SK-N-SH (cell line): ENCODE results near the gene HINT3. TPM values are rescaled to one million over a fixed set of nuclear protein-coding genes. Genes with fewer than 3 reads are reported as not detected.
A peak's percentile ranks its signal among the peaks of the same experiment; 100 is the strongest.

Experiments
- CTCF ChIA-PET: fragments of 300-600, 350-600 bp; formaldehyde crosslinking; extraction: SDS; loops from one replicate; lab custom pipeline; 2021; lab: Yijun Ruan, JAX
- POLR2A ChIA-PET: fragments of 350-600 bp; sonication (Branson Sonifier 250); formaldehyde crosslinking; extraction: SDS; loops from one replicate; lab custom pipeline; 2020; ENCODE audit warnings: antibody characterized with exemption, inconsistent platforms; lab: Yijun Ruan, JAX
- DNase-seq: peaks from one replicate; pipeline ENCODE4 v3.0.0; 2012
- H2AFZ ChIP-seq: fragments of 200-600 bp; sonication (generic); 2 replicates; pipeline ENCODE4 v1.8.1; 2016; ENCODE audit warnings: antibody characterized with exemption, mild to moderate bottlenecking, low read depth
- H3F3A ChIP-seq: fragments of 200-600 bp; sonication (generic); replicated peaks from 2 replicates; pipeline ENCODE3; 2016; ENCODE audit warnings: antibody characterized with exemption, mild to moderate bottlenecking; ENCODE audit not compliant: insufficient read depth
- H3K27ac ChIP-seq, 2 experiments: fragments of 200-500 bp in 1 of 2; fragments of 200-600 bp in 1 of 2; sonication (Bioruptor generic) in 1 of 2; sonication (generic), shearing (Covaris generic) in 1 of 2; 2 replicates each; pipeline versions ENCODE4 v1.5.1 to v1.6.1; 2014 to 2016; ENCODE audit warnings: low read depth in 2 of 2, inconsistent platforms in 1 of 2, low read length in 1 of 2, mild to moderate bottlenecking in 1 of 2, mixed read lengths in 1 of 2
- H3K27me3 ChIP-seq: fragments of 200-600 bp; sonication (generic), shearing (Covaris generic); 2 replicates; pipeline ENCODE4 v1.6.1; 2016; ENCODE audit warnings: mixed run types; ENCODE audit not compliant: insufficient read depth
- H3K36me3 ChIP-seq, 2 experiments: fragments of 200-500 bp in 1 of 2; fragments of 200-600 bp in 1 of 2; sonication (Bioruptor generic) in 1 of 2; sonication (generic) in 1 of 2; replicated peaks in 1 of 2; 2 replicates each; pipeline versions ENCODE3 to v1.5.1; 2014 to 2016; ENCODE audit warnings: low read length in 1 of 2, mild to moderate bottlenecking in 1 of 2; ENCODE audit not compliant: insufficient read depth in 2 of 2, control insufficient read depth in 1 of 2
- H3K4me1 ChIP-seq, 2 experiments: fragments of 200-500 bp in 1 of 2; fragments of 200-600 bp in 1 of 2; sonication (Bioruptor generic) in 1 of 2; sonication (generic), shearing (Covaris generic) in 1 of 2; 2 replicates each; pipeline versions ENCODE4 v1.5.1 to v1.6.1; 2014 to 2016; ENCODE audit warnings: low read depth in 1 of 2, low read length in 1 of 2, mixed run types in 1 of 2; ENCODE audit not compliant: insufficient read depth in 2 of 2, control insufficient read depth in 1 of 2
- H3K4me2 ChIP-seq: fragments of 200-600 bp; sonication (generic), shearing (Covaris generic); 2 replicates; pipeline ENCODE4 v1.6.1; 2017; ENCODE audit warnings: mixed run types
- H3K4me3 ChIP-seq, 2 experiments: fragments of 200-500 bp in 1 of 2; fragments of 200-600 bp in 1 of 2; sonication (Bioruptor generic) in 1 of 2; sonication (generic), shearing (Covaris generic) in 1 of 2; 2 replicates each; pipeline versions ENCODE4 v1.5.1 to v1.8.1; 2014 to 2016; ENCODE audit warnings: low read depth in 2 of 2, inconsistent platforms in 1 of 2, low read length in 1 of 2, mild to moderate bottlenecking in 1 of 2, mixed read lengths in 1 of 2, moderate library complexity in 1 of 2
- H3K79me2 ChIP-seq: fragments of 200-600 bp; sonication (generic); 2 replicates; pipeline ENCODE4 v1.8.1; 2017; ENCODE audit warnings: mild to moderate bottlenecking; ENCODE audit not compliant: insufficient read depth
- H3K9ac ChIP-seq: fragments of 200-600 bp; sonication (generic); 2 replicates; pipeline ENCODE4 v1.6.1; 2017; ENCODE audit warnings: mixed run types
- H3K9me2 ChIP-seq: fragments of 200-600 bp; sonication (generic); 2 replicates; pipeline ENCODE4 v1.6.1; 2017; ENCODE audit warnings: mixed run types
- H3K9me3 ChIP-seq: fragments of 200-600 bp; sonication (generic); 2 replicates; pipeline ENCODE4 v1.6.1; 2017; ENCODE audit warnings: mixed run types, mild to moderate bottlenecking, moderate library complexity
- H4K20me1 ChIP-seq: fragments of 200-600 bp; sonication (generic); 2 replicates; pipeline ENCODE4 v1.6.1; 2017; ENCODE audit warnings: mild to moderate bottlenecking, mixed run types; ENCODE audit not compliant: insufficient read depth
- CHD2 ChIP-seq: fragments of 150-350 bp; IDR thresholded peaks from 2 replicates; pipeline ENCODE4 v1.6.1; 2018; ENCODE audit warnings: low read length; ENCODE audit not compliant: partially characterized antibody
- EP300 ChIP-seq, 2 experiments: IDR thresholded peaks; 2 replicates each; pipeline versions ENCODE4 v1.4.0 to v1.6.1; 2012; ENCODE audit warnings: borderline replicate concordance in 1 of 2, low read depth in 1 of 2, low read length in 1 of 2
- EZH2phosphoT487 ChIP-seq: fragments of 200-600 bp; sonication (generic); IDR thresholded peaks from 2 replicates; pipeline ENCODE4 v1.6.1; 2017; ENCODE audit warnings: low read depth, mixed run types, mild to moderate bottlenecking, antibody characterized with exemption, moderate library complexity, borderline replicate concordance
- FOXM1 ChIP-seq: IDR thresholded peaks from 2 replicates; pipeline ENCODE4 v1.4.0; 2012; ENCODE audit warnings: low read depth, mild to moderate bottlenecking
- GATA2 ChIP-seq: sonication (generic); formaldehyde crosslinking; IDR thresholded peaks from 2 replicates; pipeline ENCODE4 v1.5.0; 2020; ENCODE audit warnings: mild to moderate bottlenecking, missing genetic modification reagents
- IRF3 ChIP-seq: fragments of 150-350 bp; IDR thresholded peaks from 2 replicates; pipeline ENCODE4 v1.6.1; 2016; ENCODE audit warnings: mild to moderate bottlenecking, low read depth, low read length
- MXI1 ChIP-seq: IDR thresholded peaks from 2 replicates; pipeline ENCODE4 v1.6.1; 2012; ENCODE audit warnings: mild to moderate bottlenecking, low read depth, low read length, improper control_type of control experiment
- NRF1 ChIP-seq: IDR thresholded peaks from 2 replicates; pipeline ENCODE4 v1.6.1; 2012; ENCODE audit warnings: low read depth, mild to moderate bottlenecking, low read length
- POLR2AphosphoS5 ChIP-seq: IDR thresholded peaks from 2 replicates; pipeline ENCODE4 v1.6.1; 2012; ENCODE audit warnings: low read depth, low read length
- RAD21 ChIP-seq: IDR thresholded peaks from 2 replicates; pipeline ENCODE4 v1.6.1; 2012; ENCODE audit warnings: mild to moderate bottlenecking, low read length
- RCOR1 ChIP-seq: fragments of 150-350 bp; IDR thresholded peaks from 2 replicates; pipeline ENCODE4 v1.6.1; 2017; ENCODE audit warnings: antibody characterized with exemption, low read length
- RFX5 ChIP-seq: IDR thresholded peaks from 2 replicates; pipeline ENCODE4 v1.6.1; 2012; ENCODE audit warnings: mild to moderate bottlenecking, improper control_type of control experiment, low read length
- RXRA ChIP-seq: IDR thresholded peaks from 2 replicates; pipeline ENCODE4 v1.4.0; 2012; ENCODE audit warnings: low read depth, mild to moderate bottlenecking, borderline replicate concordance
- SMC3 ChIP-seq: IDR thresholded peaks from 2 replicates; pipeline ENCODE4 v1.6.1; 2012; ENCODE audit warnings: low read depth, low read length, improper control_type of control experiment
- TAF1 ChIP-seq: IDR thresholded peaks from 2 replicates; pipeline ENCODE4 v1.6.1; 2012; ENCODE audit warnings: low read depth, mild to moderate bottlenecking, low read length, moderate library complexity, borderline replicate concordance
- TCF12 ChIP-seq: IDR thresholded peaks from 2 replicates; pipeline ENCODE4 v1.4.0; 2012
- USF1 ChIP-seq: IDR thresholded peaks from 2 replicates; pipeline ENCODE4 v1.4.0; 2012; ENCODE audit warnings: low read depth, borderline replicate concordance
- USF2 ChIP-seq: fragments of 150-350 bp; IDR thresholded peaks from 2 replicates; pipeline ENCODE4 v1.6.1; 2017; ENCODE audit warnings: antibody characterized with exemption, low read length, low read depth, borderline replicate concordance
- ZBTB33 ChIP-seq: IDR thresholded peaks from 2 replicates; pipeline ENCODE4 v1.4.0; 2012; ENCODE audit warnings: low read depth, borderline replicate concordance
- WGBS: methylation state at CpG from one replicate; pipeline ENCODE4 v1.1.6; 2017; ENCODE audit warnings: low lambda C conversion rate; 5-methylcytosine and 5-hydroxymethylcytosine counted together
- polyA plus RNA-seq, 3 experiments: library from polyadenylated mRNA; depleted of rRNA; stranded (reverse); fragments of >200 nt; gene quantifications; 2 replicates each; pipeline ENCODE4 v1.2.3, GENCODE V29; 2012

HINT3 gene
- polyA plus RNA-seq, 1 of the 3 experiments (the other 2 are of a cell fraction) = 1.8 TPM

- ChIA-PET POLR2A (no interaction called here), CTCF (interaction anchor here (1.0 to 2.7 kb wide), 4 partner anchors 10 to 23 kb away, joined by 3 to 10 read pairs (median 5); no protein-coding TSS in a partner anchor)
- peak; percentile 9 for DNase-seq
- Histone ChIP-seq H2AFZ (no peak overlapping the region), H3K4me3 (no peak overlapping the region), H3K36me3 (peaks cover 64 to 77% of the 10 kb centered on the region in 2 experiments), H3K4me1 (peaks cover 0 to 8% of the 10 kb centered on the region in 2 experiments; a peak in 2 of 4 replicates), H3K9me2 (no peaks in the 10 kb centered on the region), H3K27ac (no peak overlapping the region), H3F3A (peaks cover 24% of the 10 kb centered on the region), H3K9ac (no peak overlapping the region), H3K79me2 (no peaks in the 10 kb centered on the region), H4K20me1 (peaks cover 6% of the 10 kb centered on the region; the same call in 1 of the 2 replicates), H3K27me3 (no peaks in the 10 kb centered on the region), H3K4me2 (no peak overlapping the region), H3K9me3 (no peaks in the 10 kb centered on the region)
- no peak for TF ChIP-seq MXI1
- TF ChIP-seq EP300 (IDR thresholded peaks at IDR 0.05; ENCODE audit: borderline replicate concordance in 1 of 2, low read depth in 1 of 2, low read length in 1 of 2) = peak in 1 of 2 experiments; percentile 48; a peak in 1 of 4 replicates
These were observed 61.1 kb downstream of the HINT3 start for GRCh38 chr6:126017668-126018067.

GRCh38 chr6:126020305-126021050 is 63.9 kb downstream of the HINT3 start:
- Histone ChIP-seq H3K27ac (no peak overlapping the region), H3K9me2 (no peaks in the 10 kb centered on the region), H3K27me3 (no peaks in the 10 kb centered on the region), H3K4me2 (no peak overlapping the region), H3K4me3 (no peak overlapping the region), H3F3A (peaks cover 11% of the 10 kb centered on the region), H3K79me2 (no peaks in the 10 kb centered on the region), H3K9me3 (no peaks in the 10 kb centered on the region), H3K4me1 (peaks cover 0 to 2% of the 10 kb centered on the region in 2 experiments; a peak in 2 of 4 replicates), H4K20me1 (peaks cover 2% of the 10 kb centered on the region; the same call in 1 of the 2 replicates), H3K36me3 (peaks cover 63 to 85% of the 10 kb centered on the region in 2 experiments), H2AFZ (no peak overlapping the region), H3K9ac (no peak overlapping the region)
- 96% methylated on average over 5 of the region's 5 CpGs for WGBS
- CTCF ChIA-PET = interaction anchor here (0.6 to 1.9 kb wide), 3 partner anchors 10 to 457 kb away, joined by 3 to 8 read pairs (median 3); no protein-coding TSS in a partner anchor
- POLR2A ChIA-PET = no interaction called here
- TF ChIP-seq GATA2 (no peak), ZBTB33 (no peak), RXRA (no peak), TCF12 (no peak), RAD21 (no peak), IRF3 (no peak), USF2 (no peak), EP300 (IDR thresholded peaks at IDR 0.05; ENCODE audit: borderline replicate concordance in 1 of 2, low read depth in 1 of 2, low read length in 1 of 2) (no peak), FOXM1 (no peak), SMC3 (no peak), RFX5 (no peak), CHD2 (no peak), NRF1 (no peak), TAF1 (no peak), RCOR1 (no peak), POLR2AphosphoS5 (no peak), USF1 (no peak), EZH2phosphoT487 (no peak)
- DNase-seq = no peak
